Subcutaneous abdominal adipose tissue (tissue), 5 donors: ENCODE measurements around the gene GJD2.

Experiments
- H3K27ac ChIP-seq: one replicate; pipeline ENCODE4 v1.7.0; 2013; ENCODE audit warnings: low read depth, mild to moderate bottlenecking, inconsistent platforms, low read length, moderate library complexity
- H3K27me3 ChIP-seq, 5 donors: one replicate each; pipeline ENCODE4 v1.7.0; 2013; ENCODE audit warnings: low read length in 5 of 5, inconsistent platforms in 1 of 5; ENCODE audit not compliant: control insufficient read depth in 5 of 5, insufficient read depth in 4 of 5
- H3K36me3 ChIP-seq, 5 donors: one replicate each; pipeline ENCODE4 v1.7.0; 2013; ENCODE audit warnings: low read length in 5 of 5; ENCODE audit not compliant: control insufficient read depth in 5 of 5, insufficient read depth in 5 of 5
- H3K4me1 ChIP-seq, 5 donors: one replicate each; pipeline ENCODE4 v1.7.0; 2013; ENCODE audit warnings: low read length in 5 of 5, mild to moderate bottlenecking in 3 of 5, moderate library complexity in 1 of 5; ENCODE audit not compliant: control insufficient read depth in 5 of 5, insufficient read depth in 5 of 5
- H3K4me3 ChIP-seq, 5 donors: one replicate each; pipeline ENCODE4 v1.7.0; 2013; ENCODE audit warnings: low read length in 5 of 5, low read depth in 1 of 5
- H3K9ac ChIP-seq, 5 donors: one replicate each; pipeline ENCODE4 v1.7.0; 2013; ENCODE audit warnings: low read length in 5 of 5, mild to moderate bottlenecking in 4 of 5, moderate library complexity in 3 of 5
- H3K9me3 ChIP-seq, 5 donors: one replicate each; pipeline ENCODE4 v1.7.0; 2013; ENCODE audit warnings: low read length in 5 of 5; ENCODE audit not compliant: control insufficient read depth in 5 of 5
- donor health status: healthy.
- donor health status: healthy.
- donor health status: healthy.
- donor health status: healthy.
- donor health status: healthy.

GJD2 gene

DNA sequence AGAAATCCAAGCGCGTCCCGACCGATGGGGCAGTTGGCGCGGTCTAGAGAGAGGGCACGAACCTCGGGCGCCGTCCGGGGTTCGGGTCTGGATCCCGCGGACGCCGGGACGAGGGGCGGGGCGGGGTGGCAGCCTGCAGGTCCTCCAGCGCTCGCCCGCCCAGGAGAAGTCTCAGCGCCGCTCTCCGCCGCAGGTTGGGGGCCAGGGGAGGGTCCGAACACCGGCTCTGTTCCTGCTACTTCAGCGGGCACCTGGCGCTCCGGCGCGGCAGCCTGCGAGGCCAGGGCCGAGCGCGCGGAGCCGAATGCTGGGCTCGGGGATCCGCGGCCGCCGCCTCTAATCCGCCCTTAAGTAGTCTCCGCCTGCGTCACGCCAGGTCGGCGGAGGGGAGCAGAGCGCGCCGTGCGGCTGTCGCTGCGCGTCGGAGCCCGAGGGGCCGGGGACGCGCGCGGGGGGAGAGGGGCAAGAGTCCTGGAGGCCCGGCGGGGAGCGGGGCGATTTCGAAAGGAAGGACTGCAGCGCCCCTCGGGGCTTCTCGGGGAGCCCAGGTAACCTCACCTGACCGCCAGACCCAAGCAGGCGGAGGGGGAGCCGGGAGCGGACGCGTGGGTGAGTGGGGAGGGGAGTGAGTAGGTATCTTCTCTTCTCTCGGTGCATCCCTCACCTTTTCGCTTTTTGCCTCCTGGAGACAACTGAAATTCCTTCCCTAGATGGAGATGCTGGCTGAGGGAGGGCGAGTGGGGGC lies at the start of gene GJD2:
TSS of gene GJD2 (minus strand) at position 325 of the 745 bp plus-strand sequence. CDS start 510 bp downstream, outside the sequence.
- peaks cover 0 to 3% (median 0%) of the 10 kb centered on the region in 5 donors for H3K4me1 ChIP-seq
- H3K9ac ChIP-seq: no peak within 1 kb of the TSS
- H3K27ac ChIP-seq: no peak within 1 kb of the TSS
- no peaks in the 10 kb centered on the region for H3K36me3 ChIP-seq
- no peak within 1 kb of the TSS for H3K4me3 ChIP-seq
- peaks cover 21 to 48% (median 32%) of the 10 kb centered on the region in 5 donors for H3K27me3 ChIP-seq
- peaks cover 0 to 3% (median 2%) of the 10 kb centered on the region in 5 donors for H3K9me3 ChIP-seq

DNA sequence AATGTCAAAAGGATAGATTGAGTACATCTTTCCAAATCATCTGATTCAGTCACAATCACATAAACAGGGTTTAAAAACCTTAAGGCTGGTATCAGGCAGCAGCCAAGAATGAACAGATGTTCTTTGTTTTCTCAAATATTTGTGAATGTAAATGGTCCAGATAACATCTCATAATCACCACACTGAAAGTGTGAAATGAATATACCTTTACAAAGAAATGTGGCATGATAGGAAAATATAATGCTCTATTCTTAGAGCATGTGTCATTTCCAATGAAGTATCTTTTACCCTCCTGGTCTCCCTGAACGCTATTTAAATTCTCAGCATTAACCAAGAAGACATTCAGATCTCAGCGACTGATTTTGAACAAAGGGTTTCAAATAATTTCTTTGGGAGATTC lies 49.3 kb upstream of the GJD2 start:
- no peak overlapping the region for H3K27ac ChIP-seq
- no peak overlapping the region for H3K9ac ChIP-seq
- H3K36me3 ChIP-seq: no peaks in the 10 kb centered on the region

DNA sequence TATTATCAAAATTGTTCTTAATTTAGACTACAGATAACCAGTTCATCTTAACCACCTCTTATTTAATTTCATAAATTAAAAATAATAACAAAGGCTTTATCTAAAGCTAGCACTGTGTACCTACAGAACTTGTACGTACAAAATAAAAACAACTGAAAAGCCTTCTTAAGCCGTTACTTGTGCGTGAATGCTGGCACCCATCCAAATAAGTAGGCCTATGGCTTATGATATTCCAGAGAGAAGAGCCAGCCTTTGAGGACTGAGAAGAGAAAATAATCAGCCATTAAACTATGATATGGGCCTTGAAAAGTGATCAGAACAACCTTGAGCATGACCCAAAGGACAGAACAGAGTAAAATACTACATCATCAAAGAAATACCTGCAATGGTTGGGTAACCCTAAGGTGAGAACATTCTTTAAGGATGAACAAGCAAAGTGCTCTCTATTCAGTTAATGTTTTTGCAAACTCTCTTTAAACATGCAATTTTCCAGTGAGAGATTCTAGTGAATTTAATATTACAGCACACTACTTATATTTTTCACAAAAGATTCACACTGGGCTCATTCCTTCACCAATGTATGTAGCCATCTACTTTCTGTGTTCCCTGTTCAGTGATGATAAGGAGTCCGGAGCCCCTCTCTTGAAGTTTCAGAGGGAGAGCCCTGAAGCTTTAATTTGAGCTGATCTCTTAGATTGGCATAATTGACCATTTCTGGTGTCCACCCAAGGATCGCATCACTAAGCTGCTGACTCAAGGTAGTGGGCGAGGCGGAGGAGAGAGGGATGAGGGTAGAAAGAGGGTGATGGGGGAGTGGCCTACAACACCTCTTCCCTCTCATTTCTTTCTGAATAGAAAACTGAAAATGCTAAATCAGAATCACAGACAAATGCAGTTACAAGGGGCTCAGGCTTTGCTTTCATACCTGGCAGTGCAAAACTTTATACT lies 48.3 kb upstream of the GJD2 start:
- no peak overlapping the region for H3K4me3 ChIP-seq
- no peak overlapping the region for H3K27ac ChIP-seq
- peaks cover 0 to 11% (median 5%) of the 10 kb centered on the region in 5 donors for H3K27me3 ChIP-seq
- H3K9ac ChIP-seq: no peak overlapping the region
- no peaks in the 10 kb centered on the region for H3K9me3 ChIP-seq
- H3K4me1 ChIP-seq: peaks cover 0 to 10% (median 6%) of the 10 kb centered on the region in 5 donors
- H3K36me3 ChIP-seq: no peaks in the 10 kb centered on the region

More for the DNA sequence above, 49.3 kb upstream of the GJD2 start:
- Histone ChIP-seq H3K4me1 (peaks cover 0 to 8% (median 4%) of the 10 kb centered on the region in 5 donors), H3K9me3 (no peaks in the 10 kb centered on the region), H3K27me3 (peaks cover 0 to 7% (median 4%) of the 10 kb centered on the region in 5 donors), H3K4me3 (no peak overlapping the region)

- Histone ChIP-seq H3K4me1 (peaks cover 0 to 10% (median 6%) of the 10 kb centered on the region in 5 donors), H3K36me3 (no peaks in the 10 kb centered on the region), H3K27me3 (peaks cover 2 to 18% (median 5%) of the 10 kb centered on the region in 5 donors), H3K4me3 (no peak overlapping the region), H3K9me3 (no peaks in the 10 kb centered on the region), H3K27ac (no peak overlapping the region), H3K9ac (no peak overlapping the region)
These were observed 47.6 kb upstream of the GJD2 start for GRCh38 chr15:34802371-34802770.

DNA sequence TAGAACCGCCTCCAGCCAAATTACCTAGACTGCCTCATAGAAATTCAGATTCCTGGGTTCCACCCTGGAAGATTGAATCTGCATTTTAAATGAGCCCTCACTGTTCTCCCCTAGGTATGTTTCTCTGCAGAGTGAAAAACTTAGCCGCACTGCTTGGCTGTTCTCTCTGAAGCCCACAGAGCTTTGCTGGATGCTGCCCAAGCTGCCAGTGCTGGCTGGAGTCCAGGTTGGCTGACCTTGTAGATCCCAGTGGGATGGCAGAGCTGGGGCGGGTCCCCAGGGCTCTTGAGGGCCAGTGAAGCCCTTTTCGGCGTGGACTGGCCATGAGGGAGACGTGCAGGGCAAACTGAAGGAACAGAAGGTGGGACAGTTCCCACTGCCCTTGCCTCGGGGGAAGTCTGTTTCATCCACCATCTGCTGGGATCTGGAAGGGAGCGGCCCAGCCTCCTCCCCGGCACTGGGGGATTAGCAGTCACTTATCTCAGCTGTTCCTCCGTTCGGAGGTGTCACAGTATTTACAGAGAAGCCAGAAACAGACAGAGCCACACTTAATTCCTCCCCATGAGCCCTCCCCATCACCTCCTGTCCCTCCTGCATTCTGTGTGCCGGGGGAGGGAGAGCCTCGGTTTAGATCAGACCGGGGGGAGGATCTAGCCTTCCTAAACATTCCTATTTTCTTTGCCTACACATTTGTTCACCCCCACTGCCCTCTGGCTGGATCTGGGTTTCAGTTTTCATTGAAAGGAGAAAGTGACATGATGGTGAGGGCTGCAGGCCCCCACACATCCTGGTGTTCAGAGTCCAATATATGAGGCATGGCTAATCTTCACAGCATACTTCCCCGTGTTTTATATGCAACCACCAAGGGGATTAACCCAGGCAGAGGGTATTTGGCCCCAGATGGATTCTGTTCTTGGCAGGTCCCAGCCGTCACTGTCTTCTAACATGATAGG lies 44.6 kb upstream of the GJD2 start:
- Histone ChIP-seq H3K9me3 (no peaks in the 10 kb centered on the region), H3K27me3 (peaks cover 12 to 38% (median 23%) of the 10 kb centered on the region in 5 donors), H3K9ac (no peak overlapping the region), H3K36me3 (no peaks in the 10 kb centered on the region), H3K27ac (no peak overlapping the region), H3K4me3 (peak overlapping the region in 1 of 5 donors; percentile 25), H3K4me1 (peaks cover 0 to 18% (median 11%) of the 10 kb centered on the region in 5 donors)

DNA sequence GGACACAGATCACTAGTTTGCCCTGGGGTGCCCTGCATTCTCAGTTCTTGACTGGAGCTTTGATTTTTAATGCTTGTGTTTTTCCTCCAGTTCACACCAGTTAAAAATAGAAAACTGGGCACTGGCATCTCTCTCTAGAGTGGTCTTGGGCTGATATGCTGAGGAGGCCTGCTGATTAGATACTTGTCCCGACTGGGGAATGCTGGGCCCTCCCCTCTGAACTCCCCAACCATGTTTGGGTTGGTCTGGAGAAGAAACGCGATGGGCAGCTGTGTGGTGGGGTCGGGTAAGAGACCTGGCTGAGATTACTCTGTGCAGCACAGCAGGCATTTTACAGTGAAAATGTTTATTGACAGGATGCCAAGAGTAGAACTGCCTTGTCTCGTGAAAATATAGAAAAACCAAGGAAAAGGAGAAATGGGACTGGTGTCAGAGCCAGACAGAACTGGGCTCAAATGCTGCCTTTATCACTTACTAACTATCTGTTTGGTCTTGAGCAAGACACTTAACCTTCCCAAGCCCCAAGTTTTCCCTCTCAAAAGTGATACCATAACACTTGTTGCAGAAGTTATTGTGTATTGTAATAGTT lies 42.1 kb upstream of the GJD2 start:
- H3K4me1 ChIP-seq: peaks cover 0 to 18% (median 11%) of the 10 kb centered on the region in 5 donors
- no peak overlapping the region for H3K4me3 ChIP-seq
- H3K9ac ChIP-seq: no peak overlapping the region
- no peaks in the 10 kb centered on the region for H3K9me3 ChIP-seq
- H3K27me3 ChIP-seq: peaks cover 23 to 47% (median 44%) of the 10 kb centered on the region in 5 donors
- no peaks in the 10 kb centered on the region for H3K36me3 ChIP-seq
- no peak overlapping the region for H3K27ac ChIP-seq

GRCh38 chr15:34795267-34796081 lies 40.7 kb upstream of the GJD2 start, which contains the start of gene ACTC1:
TSS of gene ACTC1 (minus strand) at chr15:34795549. CDS start at chr15:34794808, 741 bp downstream.
- H3K9me3 ChIP-seq: no peaks in the 10 kb centered on the region
- no peak within 1 kb of the TSS for H3K27ac ChIP-seq
- no peaks in the 10 kb centered on the region for H3K36me3 ChIP-seq
- no peak within 1 kb of the TSS for H3K9ac ChIP-seq
- peaks cover 23 to 51% (median 41%) of the 10 kb centered on the region in 5 donors for H3K27me3 ChIP-seq
- H3K4me3 ChIP-seq: no peak within 1 kb of the TSS
- H3K4me1 ChIP-seq: peaks cover 0 to 18% (median 11%) of the 10 kb centered on the region in 5 donors

GRCh38 chr15:34794590-34795206 lies 39.9 kb upstream of the GJD2 start:
- H3K9me3 ChIP-seq: no peaks in the 10 kb centered on the region
- H3K36me3 ChIP-seq: no peaks in the 10 kb centered on the region
- peaks cover 0 to 15% (median 11%) of the 10 kb centered on the region in 5 donors for H3K4me1 ChIP-seq
- H3K27ac ChIP-seq: no peak overlapping the region
- H3K4me3 ChIP-seq: no peak overlapping the region
- H3K27me3 ChIP-seq: peaks cover 23 to 48% (median 41%) of the 10 kb centered on the region in 5 donors
- H3K9ac ChIP-seq: no peak overlapping the region
